Hematopoietic multipotent progenitor cell treated with erythropoietin and hydrocortisone succinate and interleukin-3 and kit ligand, for 6 days (in vitro differentiated cells): Measurements from ENCODE around the gene ACKR4.

ENCODE experiments used
- DNase-seq: peaks from one replicate; pipeline ENCODE4 v3.0.0-alpha.2; 2015

Gene ACKR4

DNA sequence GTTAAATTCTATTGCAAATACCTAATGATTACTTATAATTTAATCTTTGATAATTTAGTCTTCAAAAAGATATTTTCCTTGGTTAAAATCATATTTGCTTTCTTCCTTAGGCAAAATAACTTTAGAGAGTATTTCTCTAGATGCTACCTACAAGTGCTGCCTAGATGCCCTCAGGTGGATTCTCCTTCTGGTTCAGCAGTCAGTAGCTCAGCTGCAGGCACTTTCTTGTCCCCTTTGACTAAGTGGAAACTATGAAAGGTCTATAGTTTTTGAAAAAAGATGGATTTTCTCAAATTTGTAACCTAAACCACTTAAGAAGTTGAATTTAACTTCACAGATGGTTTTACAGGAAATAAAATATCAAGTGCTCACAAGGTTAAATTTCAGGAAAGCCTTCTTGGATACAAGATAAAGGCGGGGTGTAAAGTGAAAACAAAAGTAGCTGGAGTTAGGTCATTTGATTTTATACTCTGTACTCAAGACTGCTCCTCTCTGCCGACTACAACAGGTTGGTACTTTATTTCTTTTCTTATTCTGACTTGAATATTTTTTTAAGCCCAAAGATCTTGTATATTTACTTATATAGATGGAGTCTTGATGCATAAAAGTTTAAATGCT, at the start of gene ACKR4:
TSS of gene ACKR4 (plus strand) at position 455 of the 618 bp plus-strand sequence. CDS start 3,128 bp downstream, outside the sequence.
- no peak for DNase-seq

DNA sequence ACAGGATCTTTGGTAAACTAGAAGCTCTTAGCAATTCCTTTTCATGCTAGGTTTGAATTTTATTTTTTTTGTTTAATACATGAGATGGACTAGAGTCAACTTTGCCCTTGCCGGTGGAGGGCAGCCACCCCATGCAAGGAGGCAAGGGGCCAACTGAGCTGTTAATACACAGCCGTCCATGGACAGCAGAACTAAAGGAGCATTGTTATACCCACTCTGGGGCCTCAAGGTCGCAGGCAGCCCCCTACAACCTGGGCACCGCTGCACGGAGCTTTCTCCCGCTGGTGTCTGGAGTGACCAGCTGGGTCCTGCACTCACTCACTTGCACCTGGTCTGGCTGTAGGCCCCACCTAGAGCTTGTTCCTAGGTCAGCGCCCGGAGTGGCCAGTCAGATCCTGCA, 47.9 kb upstream of the ACKR4 start:
- no peak for DNase-seq

DNA sequence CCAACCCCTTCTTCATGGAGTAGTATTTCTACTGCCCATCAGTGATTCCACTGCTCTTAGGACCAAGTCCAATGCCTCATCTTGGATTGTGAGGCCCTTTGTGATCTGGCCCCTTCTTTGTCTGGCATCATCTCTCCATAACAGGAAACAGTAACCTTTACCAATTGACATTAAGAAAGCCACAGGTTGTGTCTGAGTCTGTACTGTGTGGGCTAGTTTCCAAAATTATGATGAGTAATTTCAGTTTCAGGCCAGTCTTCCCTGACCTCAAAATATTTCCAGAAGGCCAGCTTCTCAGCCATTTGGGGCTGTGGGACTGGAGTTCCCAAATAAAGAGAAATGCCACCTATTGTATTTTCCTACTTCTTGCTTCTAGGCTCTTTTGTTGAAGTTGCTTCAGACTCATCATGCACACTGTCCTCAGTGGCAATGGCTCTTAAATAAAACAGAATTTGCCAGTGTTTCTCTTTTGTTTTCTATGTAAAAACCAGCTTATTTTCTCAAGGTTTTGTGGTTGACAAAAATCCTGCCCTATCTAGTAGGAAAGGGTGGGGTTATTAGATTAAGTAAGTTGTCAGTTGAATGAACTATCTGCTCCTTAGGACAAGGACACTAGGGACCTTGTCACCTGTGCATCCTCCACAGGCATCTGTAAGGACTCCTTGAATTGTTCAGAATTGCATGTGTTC, 47.0 kb upstream of the ACKR4 start:
- DNase-seq, result peak; percentile 41

DNA sequence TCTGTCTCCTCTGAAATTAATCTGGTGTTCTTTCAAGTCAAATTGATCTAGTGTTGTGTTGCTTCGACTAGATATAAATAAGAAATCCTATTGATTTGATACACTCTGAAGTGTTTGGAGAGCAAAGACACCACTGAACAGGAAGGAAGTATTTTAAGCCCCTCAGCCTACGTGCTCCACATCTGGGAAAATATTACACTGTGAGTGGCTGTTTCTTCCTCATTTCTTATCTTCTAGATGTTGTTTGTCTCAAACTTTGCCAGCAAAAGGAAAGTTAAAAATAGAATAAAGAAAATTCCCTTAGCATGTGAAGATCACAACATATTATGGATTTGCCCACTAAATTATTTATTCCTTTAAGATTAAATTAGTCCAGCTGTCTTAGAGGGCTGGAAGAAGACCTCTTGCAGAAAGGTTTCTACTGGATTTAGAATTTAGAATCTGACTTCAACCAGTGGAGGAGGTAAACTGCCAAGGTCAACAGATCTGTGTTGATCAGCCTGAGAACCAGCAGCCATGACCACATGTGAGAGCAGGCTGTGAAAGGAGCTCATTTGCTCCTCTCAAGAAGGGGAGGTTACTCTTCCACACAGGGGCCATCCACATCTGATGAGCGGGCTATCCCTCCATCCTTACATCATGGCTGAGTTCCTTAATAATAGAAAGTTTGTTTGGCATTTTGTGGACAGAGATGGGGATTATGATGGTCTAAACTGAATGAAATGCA, 46.3 kb upstream of the ACKR4 start:
- peak; percentile 44 for DNase-seq

DNA sequence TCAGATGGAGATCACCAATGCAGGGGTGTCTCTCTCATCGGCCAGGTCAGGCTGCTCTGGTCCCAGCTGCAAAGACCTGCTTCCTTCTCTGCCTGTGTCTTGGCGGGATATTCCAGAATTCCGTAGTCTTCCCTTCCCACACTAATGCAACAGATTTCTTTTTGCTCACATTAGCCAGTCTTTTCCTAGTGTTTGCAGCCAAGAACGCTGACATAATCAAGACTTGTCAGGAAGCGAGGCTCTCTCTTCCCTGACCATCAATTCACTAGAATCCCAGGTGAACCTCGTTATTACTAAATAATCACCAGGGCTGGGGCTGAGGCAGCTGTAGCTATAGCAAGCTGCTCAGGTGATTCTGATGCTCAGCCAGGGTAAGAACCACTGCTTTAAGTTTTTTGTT, 43.2 kb upstream of the ACKR4 start:
- no peak for DNase-seq

DNA sequence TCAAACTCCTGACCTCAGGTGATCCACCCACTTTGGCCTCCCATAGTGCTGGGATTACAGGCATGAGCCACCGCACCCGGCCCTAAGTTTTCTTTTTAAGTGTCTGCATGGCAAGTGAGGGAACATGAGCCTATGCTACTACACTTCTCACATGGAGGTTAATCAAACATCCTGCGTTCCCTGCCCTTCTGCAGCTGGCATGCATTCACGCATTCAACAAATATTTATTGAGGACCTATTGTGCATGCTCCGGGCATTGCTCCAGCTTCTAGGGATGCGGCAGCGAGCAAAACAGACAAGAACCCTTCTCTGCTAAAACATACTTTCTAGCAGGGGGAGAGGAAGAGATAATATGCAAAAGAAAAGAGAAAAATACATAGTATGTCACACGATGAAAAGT, 42.6 kb upstream of the ACKR4 start:
- no peak for DNase-seq

DNA sequence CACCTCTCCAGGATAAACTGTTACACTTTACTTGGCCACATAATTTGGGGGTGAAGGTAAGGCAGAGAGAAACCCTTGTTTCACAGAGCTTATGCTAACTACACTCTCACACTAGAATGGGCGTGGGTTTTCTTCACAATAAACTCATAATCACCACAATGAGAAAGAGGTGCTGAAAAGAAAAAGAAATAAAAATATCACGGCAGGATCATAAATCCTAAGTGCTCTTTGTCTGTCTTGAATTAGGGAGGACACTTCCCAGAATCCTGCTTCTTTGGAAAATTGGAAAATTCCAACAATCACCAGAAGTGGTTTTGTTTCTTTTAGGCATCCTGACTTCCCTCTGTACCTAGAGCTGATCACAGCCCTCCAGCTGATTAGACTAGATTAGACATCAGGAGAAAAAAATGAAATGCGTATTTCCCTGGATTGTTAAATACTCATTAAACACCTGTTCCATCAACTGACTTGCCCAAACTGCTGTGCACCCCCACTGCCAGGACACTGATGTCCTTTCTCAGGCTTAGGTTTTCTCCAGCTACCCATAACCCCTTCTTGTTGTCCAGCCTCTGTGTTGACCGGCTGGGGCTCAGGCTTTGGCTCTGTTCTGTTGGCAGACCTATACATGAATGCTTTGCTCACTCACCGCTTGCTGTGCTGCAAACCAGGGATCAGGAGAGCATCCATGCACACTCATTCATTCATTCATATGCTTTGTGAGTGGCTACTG, 41.6 kb upstream of the ACKR4 start:
- no peak for DNase-seq

DNA sequence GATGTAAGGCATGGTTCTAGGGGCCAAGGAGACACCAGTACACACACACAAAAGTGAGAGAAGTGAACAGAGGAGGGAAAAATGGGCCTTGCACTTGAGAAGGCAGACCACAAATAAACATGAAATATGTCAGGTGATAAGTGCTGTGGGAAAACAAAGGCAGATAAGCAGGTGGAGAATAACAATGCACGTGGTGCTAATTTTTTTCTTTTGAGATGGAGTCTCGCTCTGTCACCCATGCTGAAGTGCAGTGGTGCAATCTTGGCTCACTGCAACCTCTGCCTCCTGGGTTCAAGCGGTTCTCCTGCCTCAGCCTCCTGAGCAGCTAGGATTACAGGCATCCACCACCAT, 41.1 kb upstream of the ACKR4 start:
- DNase-seq, result peak; percentile 39

DNA sequence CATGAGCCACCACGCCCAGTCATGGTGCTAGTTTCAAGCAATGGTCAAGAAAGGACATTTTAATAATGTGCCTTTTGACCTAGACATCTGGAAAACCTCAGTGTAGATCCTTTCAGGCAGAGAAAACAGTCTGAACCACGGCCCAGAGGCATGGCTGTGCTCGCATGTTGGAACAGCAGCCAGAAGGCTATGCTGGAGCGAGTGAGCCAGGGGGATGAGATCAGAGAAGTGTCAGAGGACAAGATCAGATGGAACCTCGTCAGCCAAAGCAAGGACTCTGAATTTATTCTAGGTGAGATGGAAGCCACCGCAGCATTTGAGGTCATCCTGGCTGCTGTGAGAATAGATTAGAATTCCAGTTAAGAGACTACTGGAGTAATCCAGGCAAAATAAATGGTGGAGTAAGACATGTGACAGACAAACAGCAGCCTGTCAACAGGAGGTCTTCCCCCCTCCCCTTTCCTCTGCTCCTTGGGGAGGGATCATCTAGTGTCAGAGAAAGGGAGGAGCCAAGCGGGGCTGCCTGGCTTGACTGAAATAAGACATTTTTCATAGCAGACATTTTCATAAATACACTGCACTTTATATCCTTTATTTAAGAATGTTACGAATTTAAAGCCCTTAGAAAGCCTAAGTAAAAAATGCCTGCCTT, 40.4 kb upstream of the ACKR4 start:
- DNase-seq, result peak; percentile 10

DNA sequence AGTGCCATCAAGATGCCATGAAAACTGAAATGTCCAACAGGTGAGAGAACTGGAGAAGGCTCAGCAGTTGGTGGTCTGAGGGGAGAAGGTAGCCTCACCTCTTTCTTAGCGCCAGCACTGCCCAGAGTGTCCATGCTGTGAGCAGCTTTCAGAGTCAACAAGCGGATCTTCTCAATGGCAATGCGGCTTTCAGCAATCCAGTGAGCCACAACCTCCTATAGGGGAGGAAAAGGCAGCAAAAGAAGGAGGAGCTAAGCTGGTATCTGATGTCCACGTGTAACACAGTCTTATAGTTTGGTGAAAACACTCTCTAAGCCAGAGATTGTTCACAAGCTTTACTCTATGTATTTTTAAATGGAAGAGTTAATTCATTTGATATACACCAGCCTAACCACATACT, 36.1 kb upstream of the ACKR4 start:
- DNase-seq, result no peak

DNA sequence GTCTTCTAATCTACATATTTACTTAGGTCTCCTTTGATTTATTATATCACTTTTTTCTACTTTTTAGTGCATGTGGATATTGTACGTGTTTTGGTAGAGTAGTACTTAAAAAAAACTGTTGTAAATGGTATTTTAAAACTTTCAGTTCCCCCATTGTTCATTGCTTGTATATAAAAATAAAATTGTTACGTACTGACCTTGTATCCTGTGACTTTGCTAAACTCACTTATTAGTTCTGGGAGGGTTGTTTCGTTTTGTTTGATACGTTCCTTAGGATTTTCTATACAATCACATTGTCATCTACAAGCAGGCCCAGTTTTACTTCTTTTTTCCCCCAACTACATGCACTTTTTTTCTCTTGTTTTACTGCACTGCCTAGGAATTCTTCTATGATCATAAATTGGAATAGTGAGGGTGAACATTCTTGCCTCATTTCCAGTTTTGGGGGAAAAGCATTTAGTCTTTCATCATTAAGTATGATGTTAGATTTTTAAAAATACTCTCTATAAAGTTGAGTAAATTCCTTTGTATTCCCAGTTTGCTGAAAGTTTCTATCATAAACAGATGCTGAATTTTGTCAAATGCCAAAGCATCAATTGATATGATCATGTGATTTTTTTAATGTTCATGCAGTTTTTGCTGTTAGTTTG, 33.5 kb upstream of the ACKR4 start:
- DNase-seq, result no peak

DNA sequence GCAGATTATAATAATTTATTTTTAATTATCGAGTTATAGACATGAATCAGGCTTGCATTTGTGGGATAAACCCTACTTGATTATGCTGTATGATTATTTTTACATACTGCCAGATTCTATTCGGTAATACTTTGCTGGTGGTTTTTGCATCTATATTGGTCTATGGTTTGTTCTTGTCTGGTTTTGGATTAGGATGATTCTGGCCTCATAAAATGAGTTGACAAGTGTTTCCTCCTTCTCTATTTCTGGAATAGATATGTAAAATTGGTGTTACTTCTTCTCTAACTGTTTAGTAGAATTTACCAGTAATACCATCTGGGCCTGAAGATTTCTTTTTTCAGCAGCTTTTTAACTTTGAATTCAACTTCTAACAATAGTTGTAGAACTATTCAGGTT, 33.0 kb upstream of the ACKR4 start:
- no peak for DNase-seq

DNA sequence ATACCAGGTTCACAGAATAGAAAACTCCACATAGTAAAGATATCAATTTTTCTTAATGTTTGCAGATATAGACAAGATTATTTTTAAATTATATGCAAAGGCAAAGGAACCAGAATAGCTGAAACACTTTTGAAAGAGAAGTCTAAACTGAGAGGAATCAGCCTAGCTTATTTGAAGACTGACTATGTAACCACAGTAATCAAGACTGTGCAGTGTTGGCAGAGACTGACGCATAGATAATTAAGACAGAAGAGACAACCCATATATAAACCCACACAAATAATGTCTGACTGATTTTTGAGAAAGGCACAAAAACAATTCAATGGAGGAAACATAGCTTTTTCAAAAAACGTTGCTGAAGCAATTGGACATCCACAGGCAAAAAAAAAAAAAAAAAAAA, 28.6 kb upstream of the ACKR4 start:
- no peak for DNase-seq

DNA sequence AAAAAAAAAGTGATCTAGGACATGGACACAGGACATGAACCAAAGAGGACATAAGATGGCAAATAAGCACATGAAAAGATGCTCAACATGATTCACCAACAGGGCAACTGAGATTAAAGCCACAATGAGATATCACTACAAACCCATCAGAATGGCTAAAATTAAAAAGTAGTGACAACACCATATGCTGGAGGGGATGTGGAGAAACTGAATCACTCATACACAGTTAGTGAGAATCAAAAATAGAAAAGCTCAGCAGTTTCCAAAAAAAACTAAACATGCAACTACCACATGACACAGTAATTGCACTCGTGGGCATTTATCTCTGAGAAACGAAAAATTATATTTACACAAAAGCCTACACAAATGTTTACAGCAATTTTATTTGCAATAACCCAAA, 27.9 kb upstream of the ACKR4 start:
- no peak for DNase-seq

DNA sequence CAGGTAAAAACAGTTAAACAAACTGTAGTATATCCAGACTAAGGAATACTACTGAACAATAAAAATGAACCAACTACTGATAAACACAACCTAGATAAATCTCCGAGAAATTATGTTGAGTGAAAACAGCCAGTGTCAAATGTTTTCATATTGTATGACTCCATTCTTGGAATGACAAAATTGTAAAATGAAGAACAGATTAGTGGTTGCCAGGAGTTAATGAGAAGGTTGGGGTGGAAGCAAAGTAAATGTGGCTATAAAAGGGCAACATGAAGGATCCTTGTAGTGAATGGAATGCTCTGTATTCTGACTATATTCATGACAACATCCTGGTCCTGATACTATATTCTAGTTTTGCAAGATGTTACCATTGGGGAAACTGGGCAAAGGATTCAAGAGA, 27.5 kb upstream of the ACKR4 start:
- DNase-seq, result no peak

DNA sequence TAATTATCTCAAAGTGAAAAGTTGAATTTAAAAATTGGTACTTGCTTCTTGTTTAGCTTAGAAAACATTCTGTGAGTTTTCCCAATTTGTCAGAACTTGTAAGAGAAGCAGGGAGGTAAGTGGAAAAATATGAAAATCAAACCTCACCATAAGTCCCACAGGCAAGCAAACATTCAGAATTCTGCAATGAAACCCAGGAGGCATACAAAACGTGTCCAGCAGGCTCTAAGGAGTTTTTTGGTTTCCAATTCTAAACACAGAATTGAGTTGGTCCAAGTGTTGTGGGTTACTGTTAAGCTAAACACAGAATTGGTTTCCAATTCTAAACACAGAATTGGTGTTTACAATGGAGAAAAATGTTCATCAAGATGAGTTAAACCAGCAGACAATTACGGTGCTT, 27.1 kb upstream of the ACKR4 start:
- no peak for DNase-seq

DNA sequence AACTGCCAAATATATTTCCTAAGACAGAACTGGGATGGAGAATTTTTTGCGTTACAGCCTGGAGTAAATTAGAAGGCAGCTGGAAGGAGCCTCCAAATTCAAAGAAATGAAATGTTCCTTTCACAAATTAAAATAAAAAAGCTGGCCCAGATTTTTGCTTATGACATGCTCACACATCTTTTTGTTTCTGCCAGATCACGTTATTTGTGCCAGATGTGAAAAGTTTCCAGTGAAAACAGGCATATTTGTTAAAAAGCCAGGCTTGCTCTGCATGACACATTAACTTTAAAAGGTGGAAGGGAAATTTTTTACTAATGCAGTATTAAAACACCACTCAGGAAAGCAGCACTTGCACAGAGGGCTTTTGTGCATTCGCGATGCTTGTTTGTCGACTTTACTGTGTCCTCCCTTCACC, 23.3 kb upstream of the ACKR4 start:
- no peak for DNase-seq

DNA sequence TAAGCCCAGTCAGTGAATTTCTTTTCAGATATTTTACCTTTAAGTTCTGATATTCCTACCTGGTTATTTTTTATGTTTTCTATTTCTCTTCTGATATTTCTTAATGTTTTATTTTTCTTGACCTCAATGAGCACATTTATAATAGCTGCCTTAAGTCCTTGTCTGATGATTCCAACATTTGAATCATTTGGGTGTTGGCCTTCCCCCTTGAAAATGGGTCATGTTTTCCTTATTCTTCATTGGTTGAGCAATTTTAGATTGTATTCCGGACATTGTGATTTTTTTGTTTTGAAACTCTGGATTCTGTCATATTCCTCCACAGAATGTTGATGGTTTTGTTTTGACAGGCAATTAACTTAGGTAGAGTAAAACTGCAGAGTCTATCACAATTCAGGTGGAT, 9.7 kb upstream of the ACKR4 start:
- DNase-seq, result no peak

DNA sequence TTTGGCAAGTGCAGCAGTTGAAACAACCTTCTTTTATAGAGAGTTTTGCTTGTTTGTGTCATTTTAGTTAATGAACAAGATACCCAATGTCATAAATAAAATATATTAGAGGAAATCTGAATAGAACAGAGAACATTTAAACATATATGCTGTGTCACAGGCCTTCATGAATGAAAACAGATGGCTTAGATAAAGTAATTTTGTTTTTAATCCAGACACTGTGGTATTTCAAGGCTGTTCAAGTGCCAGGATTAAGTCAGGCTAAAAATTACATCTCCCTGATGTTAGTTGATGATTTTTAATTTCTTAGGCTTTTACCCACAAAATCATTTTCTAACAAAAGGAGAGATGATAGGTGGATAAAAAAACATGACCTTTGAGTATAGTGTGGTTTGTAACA, 4.9 kb upstream of the ACKR4 start:
- DNase-seq, result no peak

DNA sequence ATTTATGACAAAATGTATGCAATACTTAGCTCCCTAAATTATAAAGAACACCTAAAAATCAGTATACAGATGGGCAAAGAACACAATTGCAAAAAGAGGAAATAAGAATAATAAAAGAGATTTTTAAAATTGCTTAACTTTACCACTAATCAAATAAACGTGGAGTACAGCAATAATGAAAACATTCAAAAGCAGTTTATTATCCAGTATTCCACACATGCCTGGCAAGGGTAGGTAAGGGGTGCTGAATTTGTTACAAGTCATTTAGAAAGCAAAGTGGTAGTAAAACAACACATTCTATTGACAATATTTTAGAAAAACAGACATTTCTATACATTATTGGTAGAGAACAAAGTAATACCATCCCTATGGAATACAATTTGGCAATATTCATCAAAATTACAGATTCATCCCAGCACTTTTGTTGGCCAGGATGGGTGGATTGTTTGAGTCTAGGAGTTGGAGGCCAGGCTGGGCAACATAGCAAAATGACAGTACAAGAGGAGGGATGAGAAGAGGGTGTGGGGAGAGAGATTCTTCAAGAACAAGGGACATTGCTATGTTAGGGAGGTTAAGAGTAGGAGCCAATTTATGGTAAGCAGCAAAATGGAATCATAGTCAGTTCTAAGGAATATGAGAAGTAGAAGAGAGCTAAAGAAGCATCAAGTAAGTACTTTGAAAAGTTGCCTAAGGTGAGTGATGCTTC, 3.7 kb upstream of the ACKR4 start:
- DNase-seq, result no peak

DNA sequence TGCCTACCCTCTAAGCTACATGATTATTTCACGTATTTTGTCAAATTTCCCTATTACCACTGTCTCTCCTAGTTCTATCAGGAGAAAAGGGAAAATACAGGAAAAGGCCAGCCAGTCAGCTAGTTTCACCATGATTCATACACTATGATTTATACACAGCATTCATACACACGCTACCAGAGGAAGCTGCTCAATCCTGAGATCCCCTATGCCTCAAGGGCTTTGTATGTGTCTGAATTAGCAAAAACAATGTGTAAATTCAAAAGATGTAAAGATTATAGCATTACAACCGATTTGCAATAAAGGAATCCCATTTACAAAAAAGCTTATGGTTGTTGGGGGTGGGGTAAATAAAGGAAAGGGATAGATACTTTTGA, 3.1 kb upstream of the ACKR4 start:
- no peak for DNase-seq

DNA sequence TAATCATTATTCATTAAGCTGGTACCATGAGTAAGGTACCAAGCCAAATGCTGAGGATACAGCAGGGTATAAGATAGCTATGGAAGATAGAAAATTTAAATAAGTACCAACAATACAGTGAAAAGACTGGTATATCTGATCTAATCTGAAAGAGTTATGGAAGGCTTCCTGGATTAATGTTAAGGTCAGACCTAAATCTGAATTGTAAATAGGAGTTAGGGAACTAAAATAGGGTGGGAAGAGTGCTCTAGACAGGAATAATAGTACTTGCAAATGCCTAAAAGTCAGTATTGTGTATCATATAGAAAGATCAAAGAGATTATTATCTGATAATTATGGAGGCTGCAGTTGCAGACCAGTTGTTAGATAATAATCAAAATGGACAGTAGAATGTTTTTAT, 2.6 kb upstream of the ACKR4 start:
- DNase-seq, result no peak
